ENCODE measurements around the gene KMT2A.

Gene KMT2A

DNA sequence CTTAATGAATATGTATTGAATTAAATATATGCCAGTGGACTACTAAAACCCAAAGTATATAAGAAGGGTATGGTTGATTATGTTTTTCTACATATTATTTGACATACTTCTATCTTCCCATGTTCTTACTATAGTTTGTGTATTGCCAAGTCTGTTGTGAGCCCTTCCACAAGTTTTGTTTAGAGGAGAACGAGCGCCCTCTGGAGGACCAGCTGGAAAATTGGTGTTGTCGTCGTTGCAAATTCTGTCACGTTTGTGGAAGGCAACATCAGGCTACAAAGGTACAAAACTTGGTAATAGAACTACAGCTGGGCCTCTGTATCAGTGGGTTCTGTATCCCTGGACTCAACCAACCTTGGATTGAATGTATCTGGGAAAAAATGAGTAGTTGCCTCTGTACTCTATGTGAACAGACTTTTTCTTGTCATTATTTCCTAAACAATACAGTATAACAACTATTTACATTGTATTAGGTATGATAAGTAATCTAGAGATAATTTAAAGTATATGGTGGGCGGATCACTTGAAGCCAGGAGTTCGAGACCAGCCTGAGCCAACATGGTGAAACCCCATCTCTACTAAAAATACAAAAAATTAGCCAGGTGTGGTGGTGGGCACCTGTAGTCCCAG lies 52.3 kb downstream of the KMT2A start:
- peak in 1 of 2 experiments; percentile 68 for DNase-seq

DNA sequence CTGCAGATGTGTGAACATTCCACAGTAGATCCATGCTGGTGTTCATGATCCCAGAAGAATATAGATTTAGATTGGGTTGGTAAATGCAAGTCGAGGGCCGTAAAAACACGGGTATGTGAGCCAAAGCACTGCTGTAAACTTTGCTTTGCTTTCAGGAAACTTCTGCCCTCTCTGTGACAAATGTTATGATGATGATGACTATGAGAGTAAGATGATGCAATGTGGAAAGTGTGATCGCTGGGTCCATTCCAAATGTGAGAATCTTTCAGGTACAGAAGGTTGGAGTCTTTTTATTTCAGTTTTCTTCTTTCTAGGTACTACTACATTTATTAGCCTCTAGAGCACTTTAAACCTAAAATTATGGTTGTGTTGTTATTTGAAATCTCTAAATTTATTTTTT lies 54.7 kb downstream of the KMT2A start:
- DNase-seq: no peak

DNA sequence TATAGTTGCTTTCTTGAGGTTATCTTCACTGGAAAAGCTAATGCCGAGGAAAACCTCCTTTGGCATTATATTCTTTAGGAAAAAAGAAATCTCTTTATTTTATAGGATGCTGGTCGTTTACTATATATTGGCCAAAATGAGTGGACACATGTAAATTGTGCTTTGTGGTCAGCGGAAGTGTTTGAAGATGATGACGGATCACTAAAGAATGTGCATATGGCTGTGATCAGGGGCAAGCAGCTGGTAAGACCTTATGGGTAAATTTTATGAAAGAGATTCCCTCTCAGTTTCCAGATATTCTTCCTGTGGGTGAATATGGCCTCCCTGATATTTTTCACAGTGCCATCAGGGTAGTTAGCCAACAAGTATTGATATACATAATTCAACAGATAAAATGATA lies 61.5 kb downstream of the KMT2A start:
- no peak for DNase-seq

DNA sequence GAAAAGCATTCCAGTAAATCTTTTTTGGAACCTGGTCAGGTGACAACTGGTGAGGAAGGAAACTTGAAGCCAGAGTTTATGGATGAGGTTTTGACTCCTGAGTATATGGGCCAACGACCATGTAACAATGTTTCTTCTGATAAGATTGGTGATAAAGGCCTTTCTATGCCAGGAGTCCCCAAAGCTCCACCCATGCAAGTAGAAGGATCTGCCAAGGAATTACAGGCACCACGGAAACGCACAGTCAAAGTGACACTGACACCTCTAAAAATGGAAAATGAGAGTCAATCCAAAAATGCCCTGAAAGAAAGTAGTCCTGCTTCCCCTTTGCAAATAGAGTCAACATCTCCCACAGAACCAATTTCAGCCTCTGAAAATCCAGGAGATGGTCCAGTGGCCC lies 66.9 kb downstream of the KMT2A start:
- no peak for DNase-seq

DNA sequence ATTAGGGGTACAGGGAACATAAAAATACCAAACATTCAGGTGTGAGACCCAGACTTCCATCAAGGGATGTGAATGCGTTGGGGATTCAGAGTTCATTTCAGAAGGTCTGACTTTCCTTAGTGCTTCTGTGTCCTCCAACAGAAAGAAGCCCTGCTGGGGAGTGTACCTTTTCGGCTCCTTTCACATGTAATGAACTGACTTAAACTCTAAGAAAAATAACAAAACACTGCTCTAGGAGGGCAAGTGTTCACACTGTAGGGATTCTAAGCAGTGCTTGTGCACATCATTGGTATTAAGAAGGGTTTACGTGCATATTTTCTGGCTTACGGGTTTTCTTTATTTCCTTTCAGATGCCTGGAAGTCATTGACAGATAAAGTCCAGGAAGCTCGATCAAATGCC lies 75.3 kb downstream of the KMT2A start:
- DNase-seq: no peak

DNA sequence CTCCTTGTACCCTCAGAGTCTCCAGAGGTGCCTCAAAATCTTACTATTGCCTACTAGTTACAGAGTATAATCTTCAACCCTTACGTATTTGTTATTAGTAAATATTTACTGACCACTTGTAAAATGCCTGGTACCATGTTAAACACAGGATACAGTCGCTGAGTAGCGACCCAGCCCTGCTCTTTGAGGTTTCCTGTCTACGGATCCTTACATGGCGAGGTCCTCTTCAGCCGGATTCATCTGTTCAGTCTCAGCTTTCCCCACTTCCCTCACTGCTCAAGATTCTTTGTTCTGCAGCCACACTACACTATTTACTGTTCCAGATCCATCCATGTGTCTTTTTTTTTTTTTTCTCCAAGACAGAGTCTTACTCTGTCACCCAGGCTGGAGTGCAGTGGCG lies 77.8 kb downstream of the KMT2A start:
- DNase-seq: no peak

DNA sequence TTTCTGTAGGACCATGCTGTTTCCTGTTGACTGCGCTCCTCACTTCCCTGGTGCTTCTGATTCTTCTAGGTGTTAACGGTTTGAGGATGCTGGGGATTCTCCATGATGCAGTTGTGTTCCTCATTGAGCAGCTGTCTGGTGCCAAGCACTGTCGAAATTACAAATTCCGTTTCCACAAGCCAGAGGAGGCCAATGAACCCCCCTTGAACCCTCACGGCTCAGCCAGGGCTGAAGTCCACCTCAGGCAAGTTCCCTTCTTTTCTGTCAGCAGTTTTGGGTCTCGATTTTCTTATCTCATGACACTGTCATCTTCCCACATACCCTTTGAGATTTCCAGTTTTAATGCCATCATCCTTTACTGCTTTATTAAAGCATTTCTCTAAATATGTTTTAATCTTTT lies 83.3 kb downstream of the KMT2A start:
- DNase-seq: no peak

DNA sequence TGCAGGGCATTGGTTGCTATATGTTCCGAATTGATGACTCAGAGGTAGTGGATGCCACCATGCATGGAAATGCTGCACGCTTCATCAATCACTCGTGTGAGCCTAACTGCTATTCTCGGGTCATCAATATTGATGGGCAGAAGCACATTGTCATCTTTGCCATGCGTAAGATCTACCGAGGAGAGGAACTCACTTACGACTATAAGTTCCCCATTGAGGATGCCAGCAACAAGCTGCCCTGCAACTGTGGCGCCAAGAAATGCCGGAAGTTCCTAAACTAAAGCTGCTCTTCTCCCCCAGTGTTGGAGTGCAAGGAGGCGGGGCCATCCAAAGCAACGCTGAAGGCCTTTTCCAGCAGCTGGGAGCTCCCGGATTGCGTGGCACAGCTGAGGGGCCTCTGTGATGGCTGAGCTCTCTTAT lies 85.6 kb downstream of the KMT2A start:
- no peak for DNase-seq

DNA sequence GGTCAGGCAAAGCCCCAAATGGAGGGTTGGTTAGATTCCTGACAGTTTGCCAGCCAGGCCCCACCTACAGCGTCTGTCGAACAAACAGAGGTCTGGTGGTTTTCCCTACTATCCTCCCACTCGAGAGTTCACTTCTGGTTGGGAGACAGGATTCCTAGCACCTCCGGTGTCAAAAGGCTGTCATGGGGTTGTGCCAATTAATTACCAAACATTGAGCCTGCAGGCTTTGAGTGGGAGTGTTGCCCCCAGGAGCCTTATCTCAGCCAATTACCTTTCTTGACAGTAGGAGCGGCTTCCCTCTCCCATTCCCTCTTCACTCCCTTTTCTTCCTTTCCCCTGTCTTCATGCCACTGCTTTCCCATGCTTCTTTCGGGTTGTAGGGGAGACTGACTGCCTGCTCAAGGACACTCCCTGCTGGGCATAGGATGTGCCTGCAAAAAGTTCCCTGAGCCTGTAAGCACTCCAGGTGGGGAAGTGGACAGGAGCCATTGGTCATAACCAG lies 86.3 kb downstream of the KMT2A start:
- DNase-seq: no peak

DNA sequence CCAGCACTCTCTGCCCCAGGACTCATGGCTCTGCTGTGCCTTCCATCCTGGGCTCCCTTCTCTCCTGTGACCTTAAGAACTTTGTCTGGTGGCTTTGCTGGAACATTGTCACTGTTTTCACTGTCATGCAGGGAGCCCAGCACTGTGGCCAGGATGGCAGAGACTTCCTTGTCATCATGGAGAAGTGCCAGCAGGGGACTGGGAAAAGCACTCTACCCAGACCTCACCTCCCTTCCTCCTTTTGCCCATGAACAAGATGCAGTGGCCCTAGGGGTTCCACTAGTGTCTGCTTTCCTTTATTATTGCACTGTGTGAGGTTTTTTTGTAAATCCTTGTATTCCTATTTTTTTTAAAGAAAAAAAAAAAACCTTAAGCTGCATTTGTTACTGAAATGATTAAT lies 88.1 kb downstream of the KMT2A start:
- DNase-seq: no peak

DNA sequence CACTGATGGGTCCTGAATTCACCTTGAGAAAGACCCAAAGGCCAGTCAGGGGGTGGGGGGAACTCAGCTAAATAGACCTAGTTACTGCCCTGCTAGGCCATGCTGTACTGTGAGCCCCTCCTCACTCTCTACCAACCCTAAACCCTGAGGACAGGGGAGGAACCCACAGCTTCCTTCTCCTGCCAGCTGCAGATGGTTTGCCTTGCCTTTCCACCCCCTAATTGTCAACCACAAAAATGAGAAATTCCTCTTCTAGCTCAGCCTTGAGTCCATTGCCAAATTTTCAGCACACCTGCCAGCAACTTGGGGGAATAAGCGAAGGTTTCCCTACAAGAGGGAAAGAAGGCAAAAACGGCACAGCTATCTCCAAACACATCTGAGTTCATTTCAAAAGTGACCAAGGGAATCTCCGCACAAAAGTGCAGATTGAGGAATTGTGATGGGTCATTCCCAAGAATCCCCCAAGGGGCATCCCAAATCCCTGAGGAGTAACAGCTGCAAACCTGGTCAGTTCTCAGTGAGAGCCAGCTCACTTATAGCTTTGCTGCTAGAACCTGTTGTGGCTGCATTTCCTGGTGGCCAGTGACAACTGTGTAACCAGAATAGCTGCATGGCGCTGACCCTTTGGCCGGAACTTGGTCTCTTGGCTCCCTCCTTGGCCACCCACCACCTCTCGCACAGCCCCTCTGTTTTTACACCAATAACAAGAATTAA lies 88.6 kb downstream of the KMT2A start:
- DNase-seq: no peak

DNA sequence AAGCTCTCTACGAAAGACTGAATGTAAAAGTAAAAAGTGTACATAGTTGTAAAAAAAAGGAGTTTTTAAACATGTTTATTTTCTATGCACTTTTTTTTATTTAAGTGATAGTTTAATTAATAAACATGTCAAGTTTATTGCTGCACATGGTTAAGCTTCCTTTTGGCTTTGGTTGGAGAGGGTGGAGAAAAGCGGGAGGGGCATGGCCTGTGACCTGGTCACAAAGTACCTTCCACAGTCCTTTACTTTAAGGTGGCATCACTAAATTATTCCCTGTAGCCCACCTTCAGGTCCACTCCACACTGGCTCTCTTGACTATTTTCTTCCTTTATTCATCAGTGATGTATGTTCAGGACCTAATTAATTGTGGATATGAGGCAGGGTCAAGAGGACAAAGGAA lies 90.4 kb downstream of the KMT2A start:
- no peak for DNase-seq

DNA sequence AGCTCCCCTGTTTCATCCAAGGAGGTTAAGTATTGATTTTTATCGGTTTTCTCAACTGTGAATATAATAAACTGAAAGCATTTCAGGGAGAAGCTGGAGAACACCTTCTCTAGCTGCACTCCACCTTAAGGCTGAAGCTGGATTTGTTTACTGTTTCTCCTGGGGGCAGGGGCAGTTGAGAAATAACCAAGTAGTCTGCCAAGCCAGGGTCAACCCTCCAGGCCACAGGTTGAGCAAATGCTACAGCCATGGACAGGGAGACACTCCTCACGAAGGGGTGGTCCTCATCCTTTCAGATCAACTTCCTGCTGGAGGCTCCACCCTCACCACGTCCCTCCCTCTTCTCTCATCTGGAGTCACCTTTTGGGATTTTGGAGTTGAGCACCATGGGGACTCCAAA lies 90.8 kb downstream of the KMT2A start, which contains the start of gene TTC36:
TSS of gene TTC36 (plus strand) at position 366 of the 400 bp plus-strand sequence. CDS start at position 387, 21 bp downstream.
- DNase-seq: no peak

DNA sequence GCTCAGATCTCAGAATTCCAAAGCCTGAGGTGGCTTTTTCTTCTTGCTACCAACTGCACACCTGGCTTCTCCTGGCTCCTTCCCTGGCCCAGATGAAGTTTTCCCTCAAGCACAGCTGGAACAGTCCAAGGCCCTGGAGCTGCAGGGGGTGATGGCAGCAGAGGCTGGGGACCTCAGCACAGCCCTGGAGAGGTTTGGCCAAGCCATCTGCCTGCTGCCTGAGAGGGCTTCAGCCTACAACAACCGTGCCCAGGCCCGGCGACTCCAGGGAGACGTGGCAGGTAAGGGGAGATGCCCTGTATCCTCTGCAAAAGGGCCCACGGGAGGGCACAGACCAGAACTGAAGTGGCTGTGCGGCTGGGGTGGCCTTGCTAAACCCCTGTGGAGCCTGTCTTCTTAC lies 92.2 kb downstream of the KMT2A start:
- no peak for DNase-seq

DNA sequence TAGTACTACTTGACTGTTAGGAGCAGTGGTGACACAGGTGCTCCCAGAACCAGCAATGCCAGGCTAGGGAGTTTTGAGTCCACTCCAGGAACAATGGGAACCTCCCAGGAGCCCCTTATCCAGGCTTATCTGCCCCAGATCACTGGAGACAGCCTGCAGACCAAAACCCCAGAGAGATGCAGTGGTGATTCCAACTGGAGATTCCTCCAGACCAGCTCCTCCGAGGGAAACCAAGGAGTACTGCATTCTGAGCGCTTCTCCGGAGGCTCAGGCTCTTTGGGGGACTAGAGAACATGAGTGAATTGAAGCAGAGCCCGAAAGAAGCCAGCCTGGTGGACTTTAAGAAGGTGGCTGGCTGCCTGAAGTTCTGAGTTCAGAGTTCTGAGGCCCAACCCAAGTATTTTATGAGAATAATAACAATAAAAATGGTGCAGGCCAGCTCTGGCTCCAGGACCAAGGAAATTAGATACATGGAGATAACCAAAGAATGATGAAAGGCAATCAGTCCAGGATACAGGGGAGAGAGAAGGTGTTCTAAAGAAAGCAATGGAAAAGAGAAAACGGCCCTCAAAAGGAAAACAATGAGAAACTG lies 93.4 kb downstream of the KMT2A start:
- DNase-seq: no peak

DNA sequence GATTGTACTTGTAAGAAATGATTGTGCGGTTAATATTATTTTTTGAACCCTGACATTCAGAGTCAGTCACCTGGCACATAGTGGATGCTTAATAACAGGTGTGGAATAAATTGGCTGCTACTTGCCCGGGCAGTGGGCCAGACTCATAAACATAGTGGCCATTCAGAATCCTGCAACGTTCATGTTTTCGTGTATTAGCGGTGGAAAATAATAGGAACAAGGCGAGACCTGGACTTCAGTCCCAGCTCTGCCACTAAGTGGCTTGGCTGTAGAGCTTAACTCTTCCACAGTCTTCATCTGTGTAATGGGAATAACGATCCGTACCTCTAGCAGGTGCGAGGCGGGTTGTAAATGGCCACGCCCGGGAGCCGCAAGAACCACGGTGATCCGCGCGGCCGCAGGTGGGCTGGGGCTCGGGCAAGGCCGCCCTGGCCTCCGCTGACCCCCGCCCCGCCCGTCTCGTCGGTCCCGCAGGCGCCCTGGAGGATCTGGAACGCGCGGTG lies 93.9 kb downstream of the KMT2A start:
- peak in 1 of 2 experiments; percentile 13 for DNase-seq

DNA sequence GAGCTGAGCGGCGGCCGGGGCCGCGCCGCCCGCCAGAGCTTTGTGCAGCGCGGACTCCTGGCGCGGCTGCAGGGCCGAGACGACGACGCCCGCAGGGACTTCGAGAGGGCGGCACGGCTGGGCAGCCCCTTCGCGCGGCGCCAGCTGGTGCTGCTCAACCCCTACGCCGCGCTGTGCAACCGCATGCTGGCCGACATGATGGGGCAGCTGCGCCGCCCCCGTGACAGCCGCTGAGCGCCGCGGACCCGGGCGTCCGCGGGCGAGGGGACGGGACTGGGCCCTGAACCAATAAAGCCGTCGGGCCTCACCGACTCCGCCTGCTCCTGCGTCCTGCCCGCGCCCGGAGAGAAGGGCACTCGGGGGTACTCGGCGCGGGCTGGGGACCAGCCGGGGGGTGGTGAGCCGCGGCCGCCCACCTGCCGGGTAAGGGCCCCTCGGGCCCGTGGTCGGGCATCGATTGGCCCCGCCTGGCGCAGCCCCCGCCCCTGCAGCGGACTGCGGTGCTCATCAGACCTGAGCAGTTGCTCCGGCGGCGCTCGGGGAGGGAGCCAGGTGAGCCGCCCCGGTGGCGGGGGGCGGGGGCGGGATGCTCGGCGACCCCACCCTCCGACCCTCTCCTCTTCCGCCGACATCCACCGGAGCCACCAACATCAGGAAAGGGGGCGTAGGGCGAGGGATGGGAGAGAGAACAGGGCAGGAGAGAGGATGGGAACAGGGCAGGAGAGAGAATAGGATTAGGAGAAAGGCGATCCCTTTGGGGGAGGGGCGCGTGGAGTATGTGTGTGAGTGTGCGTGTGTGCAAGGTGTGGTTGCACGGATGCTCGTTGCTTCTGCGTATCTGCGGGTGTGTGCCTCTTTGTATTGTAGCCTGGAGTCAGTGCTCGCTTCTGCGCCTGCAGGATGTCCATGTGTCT lies 94.6 kb downstream of the KMT2A start, which contains the start of gene TMEM25:
TSS of gene TMEM25 (plus strand) at position 510 of the 914 bp plus-strand sequence. CDS start 610 bp downstream, outside the sequence.
- peak in 1 of 2 experiments; percentile 16 for DNase-seq

DNA sequence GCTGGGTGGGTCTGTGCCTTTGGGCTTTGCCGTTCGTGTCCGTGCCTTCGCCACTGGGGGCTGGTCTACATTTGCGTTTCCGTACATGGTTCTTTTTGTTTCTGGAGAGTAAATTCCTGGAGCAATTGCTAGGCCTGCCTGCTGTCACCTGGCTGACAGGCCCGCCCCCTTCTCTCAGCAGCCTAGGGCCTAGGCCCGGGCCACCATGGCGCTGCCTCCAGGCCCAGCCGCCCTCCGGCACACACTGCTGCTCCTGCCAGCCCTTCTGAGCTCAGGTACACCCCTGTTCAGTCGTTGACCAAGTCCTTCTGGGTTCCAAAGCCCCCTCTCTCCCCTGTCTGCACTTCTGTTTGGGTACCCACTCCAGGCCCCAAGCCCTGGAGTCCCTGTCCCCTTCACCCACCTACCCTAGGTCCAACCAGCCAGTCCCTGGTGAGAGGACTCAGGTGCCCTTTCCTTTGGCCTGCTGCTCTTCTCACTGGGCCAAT lies 95.3 kb downstream of the KMT2A start:
- DNase-seq: no peak

DNA sequence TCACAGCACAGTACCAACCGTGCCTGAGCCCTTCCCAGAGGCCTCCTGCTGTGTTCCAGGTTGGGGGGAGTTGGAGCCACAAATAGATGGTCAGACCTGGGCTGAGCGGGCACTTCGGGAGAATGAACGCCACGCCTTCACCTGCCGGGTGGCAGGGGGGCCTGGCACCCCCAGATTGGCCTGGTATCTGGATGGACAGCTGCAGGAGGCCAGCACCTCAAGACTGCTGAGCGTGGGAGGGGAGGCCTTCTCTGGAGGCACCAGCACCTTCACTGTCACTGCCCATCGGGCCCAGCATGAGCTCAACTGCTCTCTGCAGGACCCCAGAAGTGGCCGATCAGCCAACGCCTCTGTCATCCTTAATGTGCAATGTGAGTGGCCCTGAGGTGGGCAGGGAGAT lies 95.8 kb downstream of the KMT2A start:
- DNase-seq: no peak

DNA sequence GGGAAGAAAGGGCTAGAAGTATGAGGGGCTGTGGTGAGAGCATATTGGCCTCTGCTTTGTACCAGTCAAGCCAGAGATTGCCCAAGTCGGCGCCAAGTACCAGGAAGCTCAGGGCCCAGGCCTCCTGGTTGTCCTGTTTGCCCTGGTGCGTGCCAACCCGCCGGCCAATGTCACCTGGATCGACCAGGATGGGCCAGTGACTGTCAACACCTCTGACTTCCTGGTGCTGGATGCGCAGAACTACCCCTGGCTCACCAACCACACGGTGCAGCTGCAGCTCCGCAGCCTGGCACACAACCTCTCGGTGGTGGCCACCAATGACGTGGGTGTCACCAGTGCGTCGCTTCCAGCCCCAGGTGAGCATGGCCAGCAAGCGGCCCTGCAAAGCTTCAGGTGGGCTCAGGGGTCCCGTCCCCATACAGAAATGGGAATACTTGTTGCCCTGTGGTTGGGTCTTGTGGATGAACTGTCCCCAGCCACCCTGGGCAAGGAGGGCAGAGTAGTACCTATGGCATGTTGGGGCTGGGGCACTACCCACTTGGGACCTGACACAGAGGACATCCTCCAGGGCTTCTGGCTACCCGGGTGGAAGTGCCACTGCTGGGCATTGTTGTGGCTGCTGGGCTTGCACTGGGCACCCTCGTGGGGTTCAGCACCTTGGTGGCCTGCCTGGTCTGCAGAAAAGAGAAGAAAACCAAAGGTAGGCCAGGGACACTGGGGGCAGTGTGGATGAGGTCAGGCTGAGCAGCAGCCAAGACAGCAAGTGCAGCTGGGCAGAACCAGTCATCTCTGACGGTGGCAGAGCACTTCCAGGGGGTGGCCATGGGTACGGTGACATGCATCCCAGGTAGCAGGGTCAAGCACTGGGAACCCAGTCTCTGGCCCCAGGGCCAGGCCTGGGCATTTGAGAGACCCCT lies 96.8 kb downstream of the KMT2A start:
- no peak for DNase-seq

Data from cerebellar nuclear complex (tissue), 1 donor.